Type B pancreatic cell (in vitro differentiated cells): ENCODE data around the gene MAD1L1. TPM values are rescaled to one million over a fixed set of nuclear protein-coding genes. Genes with fewer than 3 reads are reported as not detected.

ENCODE experiments used
- DNase-seq: peaks from one replicate; pipeline ENCODE4 v3.0.0; 2021; ENCODE audit warnings: mixed read lengths; ENCODE audit not compliant: unreplicated experiment; ENCODE audit errors: extremely low spot score
- H3K27ac Mint-ChIP-seq: 2 replicates; pipeline ENCODE4 v1.8.0; 2021; ENCODE audit warnings: mild to moderate bottlenecking, mixed read lengths
- H3K27me3 Mint-ChIP-seq: 2 replicates; pipeline ENCODE4 v1.8.0; 2021; ENCODE audit warnings: mixed read lengths
- H3K36me3 Mint-ChIP-seq: 2 replicates; pipeline ENCODE4 v1.8.0; 2021; ENCODE audit warnings: mixed read lengths
- H3K4me1 Mint-ChIP-seq: one replicate; pipeline ENCODE4 v1.8.0; 2021; ENCODE audit warnings: mixed read lengths; ENCODE audit not compliant: unreplicated experiment
- H3K4me3 Mint-ChIP-seq: 2 replicates; pipeline ENCODE4 v1.8.0; 2021; ENCODE audit warnings: mild to moderate bottlenecking, mixed read lengths
- H3K9me3 Mint-ChIP-seq: 2 replicates; pipeline ENCODE4 v1.8.0; 2021; ENCODE audit warnings: mixed read lengths
- CTCF ChIP-seq: fragments of 200-600 bp; sonication (generic); conservative IDR thresholded peaks from 2 replicates; pipeline ENCODE4 v1.5.0; 2021; ENCODE audit warnings: antibody characterized with exemption, mild to moderate bottlenecking
- total RNA-seq: library from RNA; stranded (reverse); gene quantifications from 2 replicates; pipeline ENCODE4 v1.2.1, GENCODE V29; 2021; ENCODE audit warnings: low replicate concordance

Gene MAD1L1
- total RNA-seq, 1 donor from 2014 or later: 40.7 TPM

- Mint-ChIP-seq H3K27me3 (no peaks in the 10 kb centered on the region), H3K27ac (no peak overlapping the region), H3K4me3 (no peak overlapping the region), H3K4me1 (peaks cover 35% of the 10 kb centered on the region), H3K36me3 (peaks cover 15% of the 10 kb centered on the region), H3K9me3 (no peaks in the 10 kb centered on the region)
- DNase-seq: no peak
- TF ChIP-seq CTCF: peak; percentile 30
These were observed 78.6 kb downstream of the MAD1L1 start for GRCh38 chr7:2154121-2154520.

GRCh38 chr7:2152646-2153045, 80.1 kb downstream of the MAD1L1 start:
- no peak overlapping the region for H3K27ac Mint-ChIP-seq
- H3K36me3 Mint-ChIP-seq: peaks cover 15% of the 10 kb centered on the region
- no peak for DNase-seq
- H3K4me3 Mint-ChIP-seq: no peak overlapping the region
- no peak for TF ChIP-seq CTCF
- no peaks in the 10 kb centered on the region for H3K27me3 Mint-ChIP-seq
- no peaks in the 10 kb centered on the region for H3K9me3 Mint-ChIP-seq
- H3K4me1 Mint-ChIP-seq: peaks cover 24% of the 10 kb centered on the region

- Mint-ChIP-seq H3K9me3 (no peaks in the 10 kb centered on the region), H3K27me3 (no peaks in the 10 kb centered on the region), H3K4me1 (peaks cover 19% of the 10 kb centered on the region), H3K4me3 (no peak overlapping the region), H3K27ac (no peak overlapping the region), H3K36me3 (peaks cover 15% of the 10 kb centered on the region)
- TF ChIP-seq CTCF: no peak
- DNase-seq: no peak
These were observed 80.7 kb downstream of the MAD1L1 start for GRCh38 chr7:2151801-2152612.

GRCh38 chr7:2151237-2151636, 81.5 kb downstream of the MAD1L1 start:
- no peak for TF ChIP-seq CTCF
- DNase-seq: no peak
- H3K9me3 Mint-ChIP-seq: no peaks in the 10 kb centered on the region
- peaks cover 18% of the 10 kb centered on the region for H3K4me1 Mint-ChIP-seq
- no peak overlapping the region for H3K4me3 Mint-ChIP-seq
- peaks cover 15% of the 10 kb centered on the region for H3K36me3 Mint-ChIP-seq
- H3K27ac Mint-ChIP-seq: no peak overlapping the region
- no peaks in the 10 kb centered on the region for H3K27me3 Mint-ChIP-seq

- Mint-ChIP-seq H3K27ac (no peak overlapping the region), H3K4me1 (peaks cover 18% of the 10 kb centered on the region), H3K9me3 (no peaks in the 10 kb centered on the region), H3K27me3 (no peaks in the 10 kb centered on the region), H3K4me3 (no peak overlapping the region), H3K36me3 (peaks cover 15% of the 10 kb centered on the region)
- no peak for DNase-seq
- TF ChIP-seq CTCF: no peak
These were observed 82.3 kb downstream of the MAD1L1 start for GRCh38 chr7:2150445-2150815.
